K562 (cell line): ENCODE measurements around the gene FYB2.

Source experiments
- CREB5 ChIP-seq: fragments of 250-450 bp; sonication (Bioruptor Pico); IDR thresholded peaks from 2 replicates; pipeline ENCODE4 v1.5.0; 2020; ENCODE audit warnings: mild to moderate bottlenecking
- CTCF ChIP-seq, 3 experiments: IDR thresholded peaks in 2 of 3; conservative IDR thresholded peaks in 1 of 3; 2 replicates each; pipeline ENCODE4 v1.5.1; 2011 to 2012; ENCODE audit warnings: low read length in 3 of 3, mild to moderate bottlenecking in 3 of 3, control low read depth in 2 of 3, improper control_type of control experiment in 1 of 3, inconsistent platforms in 1 of 3, low read depth in 1 of 3, mixed read lengths in 1 of 3, moderate library complexity in 1 of 3; ENCODE audit not compliant: insufficient read depth in 2 of 3
- ETV1 ChIP-seq: fragments of 450-650 bp; conservative IDR thresholded peaks from 2 replicates; pipeline ENCODE4 v1.6.1; 2016; ENCODE audit warnings: missing genetic modification characterization, control low read depth, low read depth, missing compliant biosample characterization
- HNRNPUL1 ChIP-seq: fragments of 200-400 bp; formaldehyde crosslinking; IDR thresholded peaks from 2 replicates; pipeline ENCODE4 v1.6.1; 2017; ENCODE audit warnings: low read length
- MNT ChIP-seq, 2 experiments: fragments of 450-650 bp; conservative IDR thresholded peaks; 2 replicates each; pipeline ENCODE4 v1.6.1; 2017; ENCODE audit warnings: mild to moderate bottlenecking in 2 of 2, moderate library complexity in 2 of 2
- NCOR1 ChIP-seq: fragments of 450-650 bp; IDR thresholded peaks from 2 replicates; pipeline ENCODE4 v1.6.1; 2016; ENCODE audit warnings: mild to moderate bottlenecking, moderate library complexity
- RCOR1 ChIP-seq, 2 experiments: IDR thresholded peaks; 2 replicates each; pipeline ENCODE4 v1.6.1; 2012; ENCODE audit warnings: low read depth in 2 of 2, low read length in 2 of 2, borderline replicate concordance in 1 of 2, improper control_type of control experiment in 1 of 2
- REST ChIP-seq, 2 experiments: fragments of 450-650 bp; formaldehyde crosslinking in 1 of 2; IDR thresholded peaks; 2 replicates each; pipeline versions ENCODE4 v1.4.0 to v1.6.1; 2014 to 2020; ENCODE audit warnings: mild to moderate bottlenecking in 2 of 2, borderline replicate concordance in 1 of 2, low read depth in 1 of 2
- SMARCC2 ChIP-seq: fragments of 450-650 bp; IDR thresholded peaks from 2 replicates; pipeline ENCODE4 v1.6.1; 2017; ENCODE audit warnings: antibody characterized with exemption, moderate library complexity, mild to moderate bottlenecking, low read depth
- TBL1XR1 ChIP-seq, 2 experiments: IDR thresholded peaks; 2 replicates each; pipeline ENCODE4 v1.6.1; 2012; ENCODE audit warnings: improper control_type of control experiment in 2 of 2, low read length in 2 of 2, mild to moderate bottlenecking in 1 of 2
- ZBED1 ChIP-seq: IDR thresholded peaks from 2 replicates; pipeline ENCODE4 v1.6.1; 2014
- ZNF274 ChIP-seq: IDR thresholded peaks from 2 replicates; pipeline ENCODE4 v1.6.1; 2011; ENCODE audit warnings: low read depth, mild to moderate bottlenecking, low read length, moderate library complexity, borderline replicate concordance
- ZNF431 ChIP-seq: sonication (generic); formaldehyde crosslinking; IDR thresholded peaks from 2 replicates; pipeline ENCODE4 v1.8.0; 2022; ENCODE audit warnings: mild to moderate bottlenecking, missing genetic modification reagents

GRCh38 chr1:56837244-56837939 lies 18.2 kb upstream of the FYB2 start:
- no peak for TF ChIP-seq SMARCC2
- TF ChIP-seq ZNF431 (CRISPR knock-in tag) = no peak
- TF ChIP-seq TBL1XR1 (IDR thresholded peaks at IDR 0.05; ENCODE audit: low read length in 2 of 2) = no peak
- no peak for TF ChIP-seq CTCF (IDR thresholded peaks at IDR 0.05 in 2 of 3, conservative IDR thresholded peaks at IDR 0.05 in 1 of 3; ENCODE audit: insufficient read depth in 2 of 3, low read depth in 1 of 3, low read length in 3 of 3)
- no peak for TF ChIP-seq CREB5
- TF ChIP-seq HNRNPUL1 = no peak
- no peak for TF ChIP-seq REST (IDR thresholded peaks at IDR 0.05; ENCODE audit: borderline replicate concordance)
- TF ChIP-seq REST (CRISPR knock-in tag; IDR thresholded peaks at IDR 0.05; ENCODE audit: low read depth) = no peak
- TF ChIP-seq NCOR1 = no peak
- no peak for TF ChIP-seq ETV1 (tag)
- TF ChIP-seq ZBED1 = no peak
- no peak for TF ChIP-seq RCOR1 (IDR thresholded peaks at IDR 0.05; ENCODE audit: borderline replicate concordance in 1 of 2, low read depth in 2 of 2, low read length in 2 of 2)
- TF ChIP-seq MNT (conservative IDR thresholded peaks at IDR 0.05) = no peak
- TF ChIP-seq ZNF274 = no peak
